Activated CD4-positive, alpha-beta T cell treated with anti-CD3 and anti-CD28 coated beads, Interleukin-2, amount 50 U/mL, for 16 hours (primary cell): ENCODE data around the gene POMT2.
"Not testable (repeated sequence)": the region's sequence is repeated elsewhere in the genome, so short reads cannot be mapped to it uniquely, and the experiment has no call there.

Source experiments
- DNase-seq: peaks from one replicate; pipeline ENCODE4 v3.0.0-alpha.2; 2020

The POMT2 gene

DNA sequence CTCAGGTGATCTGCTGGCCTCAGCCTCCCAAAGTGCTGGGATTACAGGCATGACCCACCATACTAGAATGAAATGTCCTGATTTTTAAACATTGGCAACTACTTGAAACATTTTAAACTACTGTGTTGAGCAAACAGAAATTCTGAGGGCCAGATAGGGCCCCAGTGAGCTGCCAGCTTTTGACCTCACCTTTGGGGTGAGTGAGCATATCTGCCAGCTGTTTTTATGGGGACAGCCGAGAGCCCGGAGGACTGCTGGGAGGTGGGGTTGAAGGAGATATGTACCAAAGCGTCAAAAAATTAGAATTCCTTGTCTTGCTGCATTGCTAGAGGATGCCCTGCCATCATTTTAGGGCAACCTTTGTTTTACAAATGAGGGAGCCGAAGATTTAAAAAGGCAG is 2.9 kb upstream of the POMT2 start:
- no peak for DNase-seq

DNA sequence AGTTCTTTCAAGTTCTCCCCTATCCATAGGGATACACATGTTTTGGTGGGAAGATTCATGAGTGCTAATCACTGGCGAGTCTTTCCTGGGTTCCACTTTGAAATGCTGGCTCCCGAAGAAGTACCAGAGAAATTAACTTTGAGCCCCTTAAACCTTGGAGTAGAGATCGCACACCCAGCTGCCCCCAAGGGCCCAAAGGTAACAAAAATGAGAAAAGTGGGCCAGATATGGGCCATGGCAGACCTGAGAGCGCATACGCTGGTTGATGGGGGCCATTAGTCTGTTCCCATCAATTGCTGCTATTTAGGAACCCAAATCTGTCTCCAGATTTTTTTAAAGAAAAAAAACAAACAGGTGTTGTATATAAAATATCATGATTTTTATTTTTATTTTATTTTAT is 2.3 kb upstream of the POMT2 start:
- no peak for DNase-seq

DNA sequence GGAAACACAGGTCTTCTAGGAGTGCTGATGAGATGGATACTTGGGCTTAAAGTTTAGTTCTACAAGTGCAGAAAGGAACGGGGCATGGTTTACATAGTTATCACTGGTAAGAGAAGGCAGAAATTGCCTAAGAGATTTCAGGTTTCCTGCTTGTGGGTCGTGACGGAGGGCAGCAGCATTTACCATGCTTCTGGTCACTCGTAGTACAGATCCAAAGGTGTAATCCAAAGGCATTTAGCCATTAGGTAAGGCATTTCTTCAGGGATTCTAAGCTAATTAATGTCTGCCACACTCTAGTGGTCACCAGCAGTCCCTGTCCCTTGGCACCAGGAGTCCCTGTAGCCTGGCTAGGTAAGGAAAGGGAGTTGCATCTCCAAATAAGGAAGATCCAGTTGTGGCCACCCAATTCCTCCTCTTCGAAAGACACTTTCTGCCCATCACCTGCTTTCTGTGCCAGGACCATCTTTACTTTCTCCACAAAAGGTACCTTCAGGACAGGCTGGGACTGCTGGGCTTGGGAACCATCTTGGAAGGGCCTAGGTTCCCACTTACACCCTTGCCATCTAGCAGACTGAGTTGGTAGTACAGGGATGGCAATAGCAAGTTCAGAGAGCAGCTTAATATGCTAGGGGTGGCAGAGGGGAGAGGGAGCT is 1.7 kb upstream of the POMT2 start:
- DNase-seq = no peak

DNA sequence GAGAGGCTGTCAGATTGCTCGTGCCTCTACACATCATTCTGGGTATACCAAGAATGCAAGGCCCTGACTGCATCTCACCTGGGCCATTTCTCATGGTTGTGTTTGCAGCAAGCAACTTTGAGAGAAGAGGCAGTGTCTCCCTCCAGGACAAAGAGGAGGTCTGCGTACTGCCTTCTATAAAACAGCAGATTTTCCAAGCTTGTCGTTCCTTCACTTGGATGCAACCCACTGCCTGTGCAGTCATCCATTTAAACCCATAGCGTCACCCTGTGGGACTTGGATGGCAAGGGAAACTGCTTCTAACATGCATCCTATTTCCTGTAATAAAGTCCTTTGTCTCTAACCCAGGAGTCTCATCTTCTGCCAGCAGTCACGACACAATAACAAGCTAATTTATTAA is 1.3 kb downstream of the POMT2 start:
- DNase-seq = no peak

DNA sequence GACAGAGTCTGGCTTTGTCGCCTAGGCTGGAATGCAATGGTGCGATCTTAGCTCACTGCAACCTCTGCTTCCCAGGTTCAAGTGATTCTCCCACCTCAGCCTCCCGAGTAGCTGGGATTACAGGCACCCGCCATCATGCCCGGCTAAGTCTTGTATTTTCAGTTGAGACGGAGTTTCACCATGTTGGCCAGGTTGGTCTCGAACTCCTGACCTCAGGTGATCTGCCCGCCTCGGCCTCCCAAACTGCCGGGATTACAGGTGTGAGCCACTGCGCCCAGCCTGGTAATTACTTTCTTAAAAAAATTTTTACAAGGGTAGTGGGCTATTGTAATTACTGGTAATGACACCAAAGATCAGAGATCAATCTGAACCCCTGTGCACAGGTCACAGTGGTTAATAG is 1.9 kb downstream of the POMT2 start:
- not testable (repeated sequence) for DNase-seq

DNA sequence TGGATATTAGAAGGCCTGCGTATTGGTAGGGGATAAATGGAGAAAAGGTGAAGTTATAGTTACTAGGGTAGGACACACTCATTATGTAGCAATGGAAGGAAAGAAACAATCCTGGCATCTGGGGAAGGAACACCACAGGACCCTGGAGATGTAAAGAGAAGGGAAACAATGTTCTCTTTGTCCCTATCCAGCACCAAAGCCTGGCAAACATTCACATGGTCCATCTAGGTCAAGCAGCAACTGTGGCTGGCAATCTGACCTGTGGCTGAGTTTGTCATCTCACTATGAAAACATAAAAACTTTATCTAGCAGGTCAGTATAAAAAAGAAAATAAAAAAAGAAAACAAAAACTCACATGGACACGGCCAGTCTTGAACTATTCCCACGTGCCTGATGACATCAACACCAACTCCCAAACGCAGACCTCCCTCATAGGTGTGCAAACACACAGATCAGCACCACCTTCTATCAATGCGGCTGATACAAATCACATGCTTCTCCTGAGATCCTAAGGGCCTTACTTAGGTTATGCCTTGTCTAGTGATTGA is 2.6 kb downstream of the POMT2 start:
- DNase-seq = no peak

DNA sequence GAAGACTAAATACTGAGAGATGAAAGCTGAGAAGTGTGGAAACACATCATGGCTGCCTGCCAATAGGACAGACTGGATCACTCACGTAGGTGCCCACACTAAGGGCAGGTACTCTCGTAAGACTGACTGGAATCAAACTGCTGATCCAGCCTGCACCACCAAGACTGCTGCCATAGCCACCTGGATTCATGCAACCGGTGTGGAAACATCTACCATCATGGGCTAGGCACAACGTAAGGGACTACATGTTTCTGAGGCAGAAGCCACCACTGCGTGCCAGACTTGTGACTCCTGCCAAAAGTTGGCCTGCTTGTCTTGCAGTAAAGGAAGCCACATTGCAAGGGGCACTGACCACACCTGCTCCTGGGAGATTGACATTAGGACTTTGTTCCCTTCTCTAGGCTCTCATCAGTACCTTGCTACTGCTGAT is 3.8 kb downstream of the POMT2 start:
- DNase-seq = no peak

DNA sequence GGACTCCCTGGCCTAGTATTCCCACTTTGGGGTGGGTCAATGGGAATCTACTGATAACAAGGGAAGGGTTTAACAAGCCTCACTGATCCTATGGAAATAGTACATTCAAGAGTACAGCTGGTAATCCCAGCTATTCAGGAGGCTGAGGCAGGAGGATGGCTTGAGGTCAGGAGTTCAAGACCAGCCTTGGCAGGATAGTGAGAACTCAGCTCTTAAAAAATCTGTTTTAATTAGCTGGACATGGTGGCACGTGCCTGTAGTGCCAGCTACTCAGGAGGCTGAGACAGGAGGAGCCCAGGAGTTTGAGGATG is 4.5 kb downstream of the POMT2 start:
- DNase-seq = no peak

DNA sequence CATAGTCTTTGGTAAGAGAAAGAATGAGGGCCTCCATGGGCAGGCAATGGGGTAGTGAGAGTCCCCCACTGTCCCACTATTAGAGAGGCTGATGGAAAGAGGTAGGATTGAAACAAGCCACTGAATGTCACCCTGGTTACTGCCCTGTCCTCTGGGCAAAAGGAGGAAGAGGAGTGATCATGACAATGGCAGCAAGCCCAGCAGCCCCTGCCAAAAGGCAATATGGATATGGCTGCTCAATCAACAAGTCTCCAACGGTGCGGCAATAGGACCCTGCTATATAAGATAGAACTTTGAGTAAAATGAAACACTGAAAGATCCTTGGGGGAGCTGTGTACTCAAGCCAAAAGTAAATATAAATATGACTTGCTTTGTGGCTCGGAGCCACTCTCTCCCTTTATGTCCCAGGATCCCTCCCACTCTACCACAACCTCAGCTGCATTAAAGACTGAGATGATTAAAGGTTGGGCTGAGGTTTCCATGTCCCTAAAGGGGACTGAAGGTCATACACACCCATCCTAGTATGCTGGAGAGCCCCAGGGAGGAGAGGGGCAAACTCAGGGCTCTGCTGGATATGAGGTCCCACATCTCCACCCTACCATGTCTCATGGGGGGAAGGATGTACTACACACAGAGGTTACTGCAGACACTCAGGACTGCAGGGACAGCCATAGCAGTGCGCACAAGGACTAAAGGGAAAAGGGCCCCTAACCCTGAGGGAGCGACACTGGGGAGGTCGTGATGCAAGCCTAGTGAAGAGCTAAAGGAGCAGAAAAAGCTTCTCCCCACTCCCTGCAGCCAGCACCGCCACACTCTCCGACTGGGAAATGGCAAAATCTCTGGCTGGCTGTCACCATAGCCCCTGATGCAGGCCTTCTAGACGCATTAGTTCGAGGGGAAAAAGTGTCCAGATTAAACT is 5.9 kb downstream of the POMT2 start:
- no peak for DNase-seq

DNA sequence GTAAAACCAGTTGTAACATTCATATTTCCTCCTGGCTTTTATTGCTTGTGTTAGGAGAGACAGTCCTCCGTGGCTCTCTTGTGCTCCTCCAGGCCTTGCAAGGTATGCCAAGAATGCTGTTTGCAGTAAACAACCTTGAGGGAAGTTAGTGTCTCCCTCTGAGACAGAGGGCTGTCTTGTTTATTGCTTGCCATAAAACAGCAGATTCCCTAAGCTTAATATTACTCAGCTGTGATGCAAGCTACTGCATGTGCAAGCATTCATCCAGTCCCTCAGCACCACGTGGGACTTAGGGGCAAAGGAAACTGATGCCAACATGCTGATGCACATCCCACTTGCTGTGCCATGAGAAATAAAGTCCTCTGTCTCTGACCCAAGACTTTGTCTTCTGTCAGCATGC is 6.6 kb downstream of the POMT2 start:
- DNase-seq = no peak

DNA sequence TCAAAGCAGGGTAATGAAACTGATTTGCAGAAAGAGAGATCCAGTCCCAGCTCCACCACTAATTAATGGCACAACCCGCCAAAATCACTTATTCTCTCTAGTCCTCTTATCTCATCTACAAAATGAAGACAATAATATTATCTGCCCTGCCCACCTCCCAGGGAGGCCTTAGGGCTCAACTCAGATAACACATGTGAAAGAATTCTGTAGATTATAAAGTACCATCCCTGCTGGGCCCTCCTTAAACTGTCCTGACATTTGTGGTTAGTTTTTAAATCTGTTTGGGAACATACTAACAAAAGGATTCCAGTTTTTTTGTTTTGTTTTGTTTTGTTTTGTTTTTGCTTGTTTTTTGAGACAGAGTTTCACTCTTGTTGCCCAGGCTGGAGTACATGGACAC is 7.3 kb downstream of the POMT2 start:
- DNase-seq = no peak

DNA sequence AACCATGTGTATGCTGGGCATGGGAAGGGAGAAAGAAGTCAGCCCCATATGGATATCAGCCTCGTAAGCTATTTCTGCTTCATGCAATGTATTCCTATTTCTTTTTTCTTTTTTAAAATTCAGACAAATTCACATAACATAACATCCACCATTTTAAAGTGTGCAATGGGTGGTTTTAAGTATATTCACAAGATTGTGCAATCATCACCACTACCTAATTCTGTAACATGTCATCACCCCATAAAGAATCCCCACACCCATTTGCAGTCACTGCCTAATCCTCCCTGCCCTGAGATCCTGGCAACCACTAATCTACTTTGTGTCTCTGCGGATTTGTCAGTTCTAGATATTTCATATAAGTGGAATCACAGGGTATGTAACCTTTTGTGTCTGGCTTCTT is 9.5 kb downstream of the POMT2 start:
- DNase-seq = no peak

DNA sequence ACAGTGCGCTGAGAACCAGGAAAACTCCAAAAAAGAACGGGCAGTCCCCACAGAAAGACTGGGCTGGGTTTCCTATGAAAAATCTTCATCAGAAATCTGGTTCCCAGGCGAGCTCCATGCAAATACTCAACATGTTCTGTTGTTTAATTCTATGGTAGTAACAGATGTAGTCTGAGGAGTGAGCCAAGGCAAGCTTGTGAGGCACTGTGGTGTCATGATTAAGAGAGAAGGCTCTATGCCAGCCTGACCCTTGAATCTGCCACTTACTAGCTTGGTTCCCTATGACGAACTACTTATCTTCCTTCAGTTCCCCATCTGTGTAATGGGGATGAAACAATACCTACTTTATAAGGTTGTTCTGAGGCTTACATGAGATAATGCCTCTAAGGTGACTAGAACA is 10.7 kb downstream of the POMT2 start:
- no peak for DNase-seq

DNA sequence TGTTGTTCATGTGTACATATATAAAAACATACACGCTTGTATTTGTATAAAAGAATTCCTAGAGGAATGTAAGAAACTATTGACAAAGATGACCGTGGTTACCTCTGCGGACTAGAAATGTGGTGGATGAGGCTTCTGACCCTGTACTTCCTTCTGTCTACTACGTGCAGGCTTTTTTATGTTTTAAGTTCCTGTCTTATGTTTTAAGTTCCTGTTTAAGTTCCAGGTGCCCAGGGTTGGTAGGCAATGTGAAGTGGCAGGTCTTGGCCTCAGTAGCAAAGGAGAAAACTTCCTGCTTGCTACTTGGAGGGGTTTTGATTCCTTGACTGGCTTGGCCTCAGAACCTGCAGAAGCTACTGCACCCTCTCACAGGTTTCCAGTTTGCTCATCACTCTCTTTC is 11.6 kb downstream of the POMT2 start:
- DNase-seq = no peak

DNA sequence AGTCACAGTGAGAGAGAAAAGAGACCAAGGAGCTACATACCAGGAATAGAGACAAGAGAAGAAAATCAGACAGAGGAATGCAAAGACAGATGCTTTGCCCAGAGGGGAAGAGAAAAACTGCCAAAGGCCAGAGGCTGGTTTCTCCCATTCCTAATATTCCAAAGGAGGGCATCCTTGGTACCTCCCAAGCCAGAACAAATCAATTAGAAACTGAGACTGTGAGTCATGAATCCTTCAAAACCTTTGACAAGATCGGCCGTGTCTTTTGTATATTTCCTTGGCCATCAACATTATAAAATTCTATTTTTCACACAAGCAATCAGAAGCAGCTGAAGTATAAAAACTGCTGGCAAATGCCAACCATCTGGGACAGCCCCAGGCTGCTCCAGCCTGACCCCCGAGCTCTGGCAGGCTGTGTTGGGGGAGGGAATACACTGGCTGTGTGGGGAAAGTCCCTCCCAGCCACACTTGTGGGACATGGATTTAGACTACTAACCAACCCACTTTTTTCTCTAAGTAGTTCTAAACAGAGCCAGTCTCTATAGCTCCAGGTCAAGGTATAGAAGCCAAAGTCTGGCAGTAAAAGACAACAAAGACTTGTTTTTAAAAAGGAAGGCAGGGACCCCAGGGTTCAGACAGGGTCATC is 13.7 kb downstream of the POMT2 start:
- DNase-seq = peak; percentile 25

DNA sequence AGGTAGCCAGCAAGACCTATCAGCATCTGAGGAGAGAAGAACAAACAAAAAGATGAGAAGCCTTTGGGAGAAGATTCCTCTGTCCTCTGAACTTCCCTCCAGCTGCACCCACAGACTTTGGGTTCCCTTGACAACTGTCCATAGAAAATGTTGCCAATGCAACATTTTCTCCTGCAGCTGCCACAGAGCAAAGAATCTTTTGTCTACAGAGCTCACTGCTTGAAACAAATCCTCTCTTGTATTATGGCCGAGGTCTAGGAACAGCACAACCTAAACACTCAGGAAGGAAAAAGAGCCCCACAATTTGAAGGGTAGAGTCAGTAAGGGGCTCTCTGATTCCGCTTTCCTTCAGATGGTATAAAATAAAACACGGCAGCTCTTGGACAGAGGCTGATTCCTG is 14.3 kb downstream of the POMT2 start:
- DNase-seq = no peak

DNA sequence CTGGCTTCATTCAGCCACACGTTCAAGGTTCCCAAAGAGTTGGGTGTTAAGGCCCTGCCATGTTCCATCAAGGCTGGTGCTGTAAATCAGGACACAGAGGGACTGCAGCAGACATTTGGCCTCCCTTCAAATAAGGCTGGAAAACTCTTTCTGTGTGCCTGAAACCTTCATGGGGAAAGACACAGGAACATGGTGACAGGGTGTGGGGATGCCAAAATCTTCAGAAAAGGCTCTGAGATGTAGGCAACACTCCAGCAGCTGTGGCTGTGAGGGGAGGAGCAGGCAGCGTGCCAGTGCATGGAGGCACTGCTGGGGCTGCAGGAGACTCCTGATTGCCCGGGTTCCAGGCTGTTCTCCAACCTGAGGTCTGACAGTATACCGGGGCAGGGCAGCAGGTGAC is 15.0 kb downstream of the POMT2 start:
- no peak for DNase-seq

DNA sequence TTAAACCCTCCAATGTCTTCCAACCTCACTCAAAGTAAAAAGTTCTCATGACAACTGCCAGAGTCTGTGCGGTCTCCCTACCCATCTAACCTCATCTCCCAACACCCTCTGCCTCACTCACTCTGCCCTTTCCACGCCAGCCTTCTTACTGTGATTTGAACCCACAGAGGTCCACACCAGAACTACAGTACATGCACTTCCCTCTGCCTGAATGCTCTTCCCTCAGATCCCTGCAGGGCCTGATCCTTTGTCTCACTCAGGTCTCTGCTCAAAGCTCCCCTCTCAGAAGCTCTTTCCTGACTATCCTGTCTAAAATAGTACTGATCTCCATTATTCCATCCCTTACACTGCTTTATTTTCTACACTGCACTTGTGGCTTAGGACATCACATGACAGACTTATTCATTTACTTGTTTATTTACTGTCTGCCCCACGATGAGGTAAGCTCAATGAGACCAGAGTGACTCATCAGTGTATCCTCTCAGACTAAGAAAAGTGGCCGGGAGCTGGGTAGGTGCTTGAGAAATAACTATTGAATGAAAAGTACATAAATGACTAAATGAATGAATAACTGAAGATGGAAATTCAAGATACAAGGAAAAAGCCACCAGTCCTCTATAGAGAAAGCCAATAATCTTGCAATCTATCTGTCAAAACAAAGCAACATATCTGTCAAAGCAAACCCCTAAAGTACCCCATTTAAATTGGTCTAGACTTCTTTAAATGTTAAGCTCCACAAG is 17.1 kb downstream of the POMT2 start:
- peak; percentile 93 for DNase-seq

DNA sequence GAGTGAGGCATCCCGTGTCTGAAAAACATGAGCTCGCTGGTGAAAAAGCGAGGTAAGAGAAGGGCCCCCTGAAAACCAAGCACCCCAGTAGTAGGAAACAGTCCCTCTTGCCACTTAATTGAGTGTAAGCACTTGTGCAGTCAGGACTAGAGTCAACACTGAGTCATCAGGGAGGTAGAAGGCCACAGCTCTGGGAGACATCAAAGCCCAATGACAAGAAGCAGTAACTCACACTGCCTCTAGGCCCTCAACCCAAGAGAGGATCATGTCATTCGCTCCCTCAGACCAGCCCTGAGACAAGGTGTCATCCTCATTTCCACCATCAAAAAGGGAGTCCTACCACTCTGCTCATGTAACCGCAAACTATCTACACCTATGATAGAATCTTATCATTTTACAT is 17.8 kb downstream of the POMT2 start:
- peak; percentile 95 for DNase-seq

DNA sequence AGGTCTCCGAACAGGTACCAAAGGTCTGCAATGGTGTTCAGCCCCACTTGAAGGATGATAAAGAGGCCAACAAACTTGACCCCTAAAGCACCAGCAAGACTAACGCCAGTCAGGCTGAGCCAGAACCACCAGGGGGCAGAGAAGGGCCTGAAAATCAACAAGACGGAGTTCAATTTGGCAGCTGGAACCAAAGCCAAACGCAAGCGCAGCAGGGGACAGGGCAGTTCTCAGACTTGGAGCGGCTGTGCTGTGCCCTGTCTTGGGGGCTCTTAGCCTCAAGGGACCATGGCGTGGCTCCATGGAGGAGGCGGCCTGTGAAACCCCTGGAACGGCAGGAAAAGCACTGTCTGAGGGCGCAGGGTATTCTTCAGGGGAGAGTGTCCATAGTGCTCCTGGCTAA is 19.6 kb downstream of the POMT2 start:
- peak; percentile 73 for DNase-seq

DNA sequence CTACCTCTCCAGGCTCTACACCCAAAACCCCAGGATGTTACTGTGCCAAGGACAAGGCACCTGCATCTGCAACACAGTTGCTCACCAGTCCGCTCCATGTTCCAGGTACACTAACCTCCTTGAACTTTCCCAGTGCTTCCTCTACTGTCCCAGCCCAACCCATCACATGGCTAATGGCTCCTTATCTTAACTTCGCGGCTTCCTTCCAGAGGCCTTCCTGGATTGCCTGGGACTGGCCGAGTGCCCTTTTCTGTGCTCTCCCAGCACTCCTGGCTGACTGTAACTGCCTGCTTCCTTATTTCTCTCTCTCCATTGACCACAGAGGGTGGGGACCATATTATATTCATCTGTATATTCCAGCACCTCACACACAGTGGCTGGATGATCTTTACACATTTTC is 20.9 kb downstream of the POMT2 start:
- DNase-seq = no peak

DNA sequence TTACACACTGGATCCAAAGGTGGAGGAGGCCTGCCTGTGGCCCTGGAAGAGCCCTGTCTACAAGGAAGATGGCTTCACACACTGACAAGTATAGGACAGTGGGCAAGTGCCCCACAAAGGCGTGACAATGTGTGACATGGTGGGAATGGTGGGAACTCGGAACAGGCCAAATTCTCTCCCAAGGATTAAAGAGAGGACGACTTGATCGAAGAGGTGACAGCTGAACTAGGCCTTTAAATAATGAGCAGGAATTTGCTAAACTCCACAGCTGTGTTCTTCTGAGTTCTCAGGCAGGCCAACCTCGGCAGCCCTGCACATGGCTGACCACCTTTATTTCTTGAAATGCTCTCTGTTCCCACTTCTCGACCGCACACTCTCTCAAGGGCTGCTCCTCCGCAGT is 23.8 kb downstream of the POMT2 start:
- no peak for DNase-seq

DNA sequence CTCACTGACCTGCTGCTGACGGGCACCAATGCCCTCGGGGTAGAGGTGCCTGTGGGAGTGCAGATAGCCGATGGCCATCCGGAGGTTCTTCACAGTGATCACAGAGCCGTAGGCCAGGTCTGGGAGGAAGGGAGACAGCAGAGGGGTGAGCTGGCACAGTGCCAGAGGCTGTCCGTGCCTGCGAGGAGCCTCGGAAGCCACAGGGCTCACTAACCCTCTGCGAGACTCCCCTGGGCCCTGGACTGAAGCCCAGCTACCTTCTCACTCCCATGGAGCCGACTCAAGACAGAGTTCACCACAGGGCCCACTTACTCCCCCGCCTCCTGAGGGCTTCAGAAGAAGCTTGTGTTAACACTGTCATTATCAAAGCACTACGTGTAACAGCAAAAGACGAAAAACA is 24.5 kb downstream of the POMT2 start:
- DNase-seq = no peak
